ENCODE measurements around the gene PARD3B. TPM values are rescaled to one million over a fixed set of nuclear protein-coding genes. Genes with fewer than 3 reads are reported as not detected.

Gene PARD3B
- total and polyA plus RNA-seq, 12 donors = 0.46 to 12.4 (median 8.3) TPM

DNA sequence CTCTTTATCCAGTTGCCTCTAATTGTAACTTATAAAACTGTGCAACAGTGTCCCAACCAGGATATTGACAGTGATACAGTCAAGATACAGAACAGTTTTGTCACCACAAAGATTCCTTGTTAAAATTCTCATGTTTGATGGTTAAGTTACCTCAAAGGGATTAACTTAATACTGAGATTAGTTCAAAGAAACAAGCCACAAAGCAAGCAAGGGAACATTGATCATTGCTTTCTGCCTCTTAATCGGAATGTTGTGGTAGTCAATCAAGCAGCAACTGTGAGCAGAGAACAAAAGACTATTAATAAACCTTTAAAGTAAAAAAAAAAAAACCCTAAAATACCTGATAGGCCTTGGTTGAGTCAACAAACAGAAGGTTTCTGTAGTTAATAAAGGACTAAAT lies 352.3 kb downstream of the PARD3B start:
- no peaks in the 10 kb centered on the region for H3K4me1 ChIP-seq
- no peak overlapping the region for H3K4me3 ChIP-seq
- WGBS, 2 donors = 97 to 98% methylated on average over 1 of the region's 1 CpG
- intact Hi-C loops (cut with DNase I) = no loop called here
- no peaks in the 10 kb centered on the region for H3K36me3 ChIP-seq
- no peak for ATAC-seq
- DNase-seq = no peak
- H3K9me3 ChIP-seq = peaks cover 0 to 16% (median 0%) of the 10 kb centered on the region in 11 donors
- H3K27me3 ChIP-seq = no peaks in the 10 kb centered on the region
- H3K27ac ChIP-seq = no peak overlapping the region
- TF ChIP-seq, protein P1, sequence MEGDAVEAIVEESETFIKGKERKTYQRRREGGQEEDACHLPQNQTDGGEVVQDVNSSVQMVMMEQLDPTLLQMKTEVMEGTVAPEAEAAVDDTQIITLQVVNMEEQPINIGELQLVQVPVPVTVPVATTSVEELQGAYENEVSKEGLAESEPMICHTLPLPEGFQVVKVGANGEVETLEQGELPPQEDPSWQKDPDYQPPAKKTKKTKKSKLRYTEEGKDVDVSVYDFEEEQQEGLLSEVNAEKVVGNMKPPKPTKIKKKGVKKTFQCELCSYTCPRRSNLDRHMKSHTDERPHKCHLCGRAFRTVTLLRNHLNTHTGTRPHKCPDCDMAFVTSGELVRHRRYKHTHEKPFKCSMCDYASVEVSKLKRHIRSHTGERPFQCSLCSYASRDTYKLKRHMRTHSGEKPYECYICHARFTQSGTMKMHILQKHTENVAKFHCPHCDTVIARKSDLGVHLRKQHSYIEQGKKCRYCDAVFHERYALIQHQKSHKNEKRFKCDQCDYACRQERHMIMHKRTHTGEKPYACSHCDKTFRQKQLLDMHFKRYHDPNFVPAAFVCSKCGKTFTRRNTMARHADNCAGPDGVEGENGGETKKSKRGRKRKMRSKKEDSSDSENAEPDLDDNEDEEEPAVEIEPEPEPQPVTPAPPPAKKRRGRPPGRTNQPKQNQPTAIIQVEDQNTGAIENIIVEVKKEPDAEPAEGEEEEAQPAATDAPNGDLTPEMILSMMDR (IDR thresholded peaks at IDR 0.05) = no peak

DNA sequence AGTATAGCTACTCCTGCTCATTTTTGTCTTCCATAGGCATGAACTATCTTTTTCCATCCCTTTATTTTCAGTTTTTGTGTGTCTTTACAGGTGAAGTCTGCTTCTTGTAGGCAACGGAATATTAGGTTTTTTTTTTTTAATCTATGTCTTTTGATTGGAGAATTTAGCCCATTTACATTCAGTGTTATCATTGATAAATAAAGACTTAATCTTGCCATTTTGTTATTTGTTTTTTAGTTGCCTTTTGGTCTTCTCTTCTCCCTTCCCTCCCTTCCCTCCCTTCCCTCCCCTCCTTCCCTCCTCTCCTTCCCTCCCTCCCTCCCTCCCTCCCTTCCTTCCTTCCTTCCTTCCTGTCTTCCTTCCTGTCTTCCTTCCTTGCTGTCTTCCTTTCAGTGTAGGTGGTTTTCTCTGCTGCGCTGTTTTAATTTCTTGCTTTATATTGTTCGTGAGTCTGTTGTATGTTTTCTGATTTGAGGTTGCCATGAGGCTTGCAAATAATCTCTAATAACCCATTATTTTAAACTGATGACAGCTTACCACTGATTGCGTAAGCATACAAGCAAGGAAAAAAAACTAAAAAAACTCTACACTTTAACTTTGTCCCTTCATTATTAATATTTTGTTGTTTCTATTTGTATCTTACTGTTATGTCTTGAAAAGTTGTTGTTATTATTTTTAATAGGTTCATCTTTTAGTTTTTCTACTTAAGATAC lies 353.8 kb downstream of the PARD3B start:
- Histone ChIP-seq H3K9me3 (peaks cover 0 to 16% (median 0%) of the 10 kb centered on the region in 11 donors), H3K27me3 (no peaks in the 10 kb centered on the region), H3K27ac (no peak overlapping the region), H3K4me3 (no peak overlapping the region), H3K36me3 (no peaks in the 10 kb centered on the region), H3K4me1 (no peaks in the 10 kb centered on the region)
- DNase-seq (no peak), ATAC-seq (no peak)
- WGBS, 2 donors = 92 to 94% methylated on average over 4 of the region's 4 CpGs
- intact Hi-C loops (cut with DNase I) = no loop called here
- TF ChIP-seq, protein P1 (IDR thresholded peaks at IDR 0.05) = no peak

DNA sequence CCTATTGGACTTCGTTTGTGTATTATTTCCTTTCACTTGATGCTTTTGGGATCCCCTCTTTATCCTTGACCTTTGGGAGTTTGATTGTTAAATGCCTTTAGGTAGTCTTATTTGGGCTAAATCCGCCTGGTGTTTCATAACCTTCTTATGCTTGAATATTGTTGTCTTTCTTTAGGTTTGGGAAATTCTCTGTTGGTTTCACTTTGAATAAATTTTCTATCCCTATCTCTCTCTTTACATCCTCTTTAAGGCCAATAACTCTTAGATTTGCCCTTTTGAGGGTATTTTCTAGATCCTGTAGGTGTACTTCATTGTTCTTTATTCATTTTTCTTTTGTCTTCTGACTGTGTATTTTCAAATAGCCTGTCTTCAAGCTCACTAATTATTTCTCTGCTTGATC lies 354.7 kb downstream of the PARD3B start:
- ATAC-seq (no peak), DNase-seq (no peak)
- TF ChIP-seq, protein P1 (IDR thresholded peaks at IDR 0.05) = no peak
- H3K36me3 ChIP-seq = no peaks in the 10 kb centered on the region
- no peaks in the 10 kb centered on the region for H3K4me1 ChIP-seq
- 92 to 94% methylated on average over 2 of the region's 2 CpGs for WGBS, 2 donors
- H3K9me3 ChIP-seq = peaks cover 0 to 16% (median 0%) of the 10 kb centered on the region in 11 donors
- H3K27me3 ChIP-seq = no peaks in the 10 kb centered on the region
- intact Hi-C loops (cut with DNase I) = no loop called here
- H3K27ac ChIP-seq = no peak overlapping the region
- no peak overlapping the region for H3K4me3 ChIP-seq

DNA sequence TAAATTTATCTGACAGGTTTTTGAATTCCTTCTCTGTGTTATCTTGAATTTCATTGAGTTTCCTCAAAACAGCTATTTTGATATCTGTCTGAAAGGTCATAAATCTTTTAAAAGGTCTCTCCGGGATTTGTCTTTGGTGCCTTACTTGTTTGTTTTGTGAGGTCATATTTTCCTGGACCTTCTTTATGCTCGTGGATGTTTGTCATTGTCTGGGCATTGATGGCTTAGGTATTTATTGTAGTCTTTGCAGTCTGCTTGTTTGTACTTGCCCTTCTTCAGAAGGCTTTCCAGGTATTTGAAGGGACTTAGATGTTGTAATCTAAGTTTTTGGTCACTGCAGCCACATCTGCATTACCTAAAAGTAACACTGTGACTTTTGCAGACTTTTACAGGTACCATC lies 355.2 kb downstream of the PARD3B start:
- Histone ChIP-seq H3K9me3 (peaks cover 0 to 16% (median 0%) of the 10 kb centered on the region in 11 donors), H3K27ac (no peak overlapping the region), H3K4me1 (no peaks in the 10 kb centered on the region), H3K27me3 (no peaks in the 10 kb centered on the region), H3K36me3 (no peaks in the 10 kb centered on the region), H3K4me3 (no peak overlapping the region)
- TF ChIP-seq, protein P1 (IDR thresholded peaks at IDR 0.05) = no peak
- intact Hi-C loops (cut with DNase I) = no loop called here
- DNase-seq (no peak), ATAC-seq (no peak)
- 55 to 64% methylated on average over 2 of the region's 2 CpGs for WGBS, 2 donors

All from heart right ventricle (tissue), 16 donors.